ENCODE measurements around the gene SDC1.

GRCh38 chr2:20218331-20219320 lies 6.3 kb downstream of the SDC1 start:
- TF ChIP-seq CTCF (IDR thresholded peaks at IDR 0.05) (no peak), POLR2A (IDR thresholded peaks at IDR 0.05) (no peak)

Data from thyroid gland (tissue), 4 donors.